Erythroblast (primary cell): Measurements from ENCODE around the gene CES3.

Experiments
- GATA1 ChIP-seq: IDR thresholded peaks from 2 replicates; pipeline ENCODE4 v1.6.1; 2011; ENCODE audit warnings: low read depth, mild to moderate bottlenecking, control low read depth, low read length, moderate library complexity
- POLR2A ChIP-seq: IDR thresholded peaks from 2 replicates; pipeline ENCODE4 v1.6.1; 2011; ENCODE audit warnings: mild to moderate bottlenecking, low read length

GRCh38 chr16:67015313-67015731, 54.3 kb downstream of the CES3 start:
- TF ChIP-seq POLR2A (no peak), GATA1 (no peak)
